Testis (tissue), 2 donors: ENCODE measurements around the gene MLXIP.

Experiments used
- CTCF ChIP-seq, 3 experiments: fragments of 450-650 bp in 2 of 3; fragments of 200-600 bp in 1 of 3; sonication (generic) in 1 of 3; IDR thresholded peaks; one replicate each; pipeline ENCODE4 v1.5.1; 2016 to 2019; ENCODE audit warnings: antibody characterized with exemption in 3 of 3, mild to moderate bottlenecking in 2 of 3, moderate library complexity in 1 of 3
- POLR2A ChIP-seq: fragments of 450-650 bp; IDR thresholded peaks from one replicate; pipeline ENCODE4 v1.6.1; 2017; ENCODE audit warnings: antibody characterized with exemption, mild to moderate bottlenecking, moderate library complexity

- TF ChIP-seq CTCF (IDR thresholded peaks at IDR 0.05): no peak
- TF ChIP-seq POLR2A: no peak
Observed at GRCh38 chr12:122078141-122079032, at the start of gene MLXIP.
